ENCODE data around the gene GOT2.
A peak's percentile ranks its signal among the peaks of the same experiment; 100 is the strongest.
"Not testable (repeated sequence)": the region's sequence is repeated elsewhere in the genome, so short reads cannot be mapped to it uniquely, and the experiment has no call there.

Gene GOT2

DNA sequence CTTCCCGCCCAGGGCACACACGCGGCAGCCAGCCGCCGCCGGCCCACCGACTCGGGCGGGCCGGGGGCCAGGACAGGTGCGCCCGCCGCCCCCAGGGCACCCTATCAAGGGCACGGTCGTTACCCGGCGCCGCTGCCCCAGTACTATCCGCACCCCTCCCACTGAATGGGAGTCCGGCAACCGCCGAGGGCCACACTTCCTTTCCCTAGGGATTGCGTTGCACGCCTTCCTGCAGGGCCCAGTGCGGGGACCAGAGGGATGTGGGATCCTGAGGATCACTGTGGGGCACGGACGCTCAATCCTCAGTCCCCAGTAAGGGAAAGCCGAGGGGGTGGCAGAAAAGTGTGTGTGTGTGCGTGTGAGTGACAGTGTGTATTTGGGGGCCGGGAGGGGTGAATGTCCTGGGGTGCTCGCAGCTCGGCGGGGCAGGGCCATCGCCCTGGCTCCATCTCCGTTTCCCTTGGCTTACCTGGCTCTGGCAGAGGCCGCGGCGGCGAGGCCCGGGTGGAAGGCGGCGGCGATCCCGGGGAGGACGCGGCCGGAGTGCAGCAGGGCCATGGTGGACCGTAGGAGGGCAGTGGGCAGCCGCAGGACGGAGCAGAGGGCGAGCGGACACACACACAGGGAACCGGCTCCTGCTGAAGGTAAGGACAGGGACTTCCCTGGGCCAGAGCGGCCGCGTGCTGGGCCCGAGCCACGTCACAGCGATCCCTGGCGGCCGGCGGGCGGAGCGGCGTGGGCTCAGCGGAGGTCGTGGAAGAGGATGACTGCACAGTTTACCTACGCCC lies at the start of gene GOT2:
TSS of gene GOT2 (minus strand) at position 646 of the 788 bp plus-strand sequence. CDS start at position 558, 88 bp downstream.
- DNase-seq = peak; percentile 90

- DNase-seq = not testable (repeated sequence)
These were observed 45.2 kb upstream of the GOT2 start for GRCh38 chr16:58779291-58779690.

DNA sequence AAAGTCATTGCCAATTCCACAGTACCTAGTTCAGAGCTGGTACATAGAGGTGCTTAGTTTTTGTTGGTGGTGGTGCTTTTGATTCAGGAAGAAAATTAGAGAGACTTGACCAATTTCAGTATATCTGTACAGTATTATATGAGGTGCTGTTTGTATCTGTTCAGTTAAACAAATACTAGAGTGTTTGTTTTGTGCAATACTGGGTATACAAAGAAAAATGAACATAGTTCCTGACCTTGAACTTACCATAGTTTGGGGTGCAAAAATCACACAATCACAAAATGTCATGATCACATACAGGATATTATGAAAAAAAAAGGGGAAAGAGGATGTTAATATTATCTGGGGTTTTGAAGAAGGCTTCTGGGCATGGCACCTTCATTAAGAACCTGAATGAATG lies 39.8 kb upstream of the GOT2 start:
- no peak for DNase-seq

DNA sequence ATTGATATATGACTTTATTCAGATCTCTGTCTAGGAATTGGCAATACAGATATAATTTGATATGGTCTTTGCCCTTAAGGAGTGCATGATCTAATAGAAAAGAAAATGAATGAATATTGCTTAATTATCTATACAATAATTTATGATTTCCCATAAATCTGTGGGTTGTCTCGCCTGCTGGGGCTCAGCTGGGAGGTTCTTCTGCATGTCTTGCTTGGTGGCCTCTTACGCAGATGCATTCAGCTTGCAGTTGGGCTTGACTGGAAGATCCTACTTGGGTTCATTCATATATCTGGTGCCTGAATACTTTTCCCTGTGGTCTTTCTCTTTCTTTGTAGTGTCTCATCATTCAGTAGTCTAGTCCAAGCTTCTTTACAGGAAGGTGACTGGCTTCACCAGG lies 34.0 kb upstream of the GOT2 start:
- no peak for DNase-seq

GRCh38 chr16:58767581-58767980 lies 33.5 kb upstream of the GOT2 start:
- no peak for DNase-seq

GRCh38 chr16:58756650-58757332 lies 22.7 kb upstream of the GOT2 start:
- no peak for DNase-seq

DNA sequence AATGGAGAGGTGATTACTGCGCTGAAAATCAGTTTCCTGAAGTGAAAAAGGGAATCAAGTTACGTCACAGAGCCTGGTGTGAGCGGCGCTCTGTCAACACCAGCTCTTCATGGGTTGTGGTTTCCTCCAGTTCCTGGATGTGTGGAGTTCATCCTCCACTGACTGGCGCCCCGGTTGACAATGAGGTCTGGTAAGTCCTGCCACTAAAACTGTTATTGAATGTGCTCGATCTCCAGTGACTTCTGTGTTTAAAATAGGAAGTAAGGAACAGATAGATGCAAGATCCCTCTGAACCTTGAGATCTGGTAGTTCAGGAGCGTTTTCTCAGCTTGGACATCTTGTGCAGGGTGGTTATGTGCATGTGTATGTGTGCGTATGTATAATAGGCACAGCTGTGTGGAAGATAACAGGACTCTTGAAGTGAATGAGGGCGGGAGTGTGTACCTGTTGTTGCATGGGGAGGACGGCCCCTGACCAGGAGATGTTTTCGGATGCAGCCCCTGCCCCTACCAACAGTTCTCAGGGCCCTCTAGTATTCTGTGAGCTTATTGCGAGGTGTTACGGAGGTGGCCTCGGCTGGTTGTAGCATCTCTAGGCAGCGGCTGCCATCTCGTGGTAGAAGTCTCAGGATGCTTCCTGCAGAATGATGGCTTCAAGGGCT lies 22.0 kb upstream of the GOT2 start:
- peak; percentile 72 for DNase-seq

- no peak for DNase-seq
These were observed 19.6 kb upstream of the GOT2 start for GRCh38 chr16:58753711-58754134.

- no peak for DNase-seq
These were observed 10.4 kb upstream of the GOT2 start for GRCh38 chr16:58744497-58744896.

DNA sequence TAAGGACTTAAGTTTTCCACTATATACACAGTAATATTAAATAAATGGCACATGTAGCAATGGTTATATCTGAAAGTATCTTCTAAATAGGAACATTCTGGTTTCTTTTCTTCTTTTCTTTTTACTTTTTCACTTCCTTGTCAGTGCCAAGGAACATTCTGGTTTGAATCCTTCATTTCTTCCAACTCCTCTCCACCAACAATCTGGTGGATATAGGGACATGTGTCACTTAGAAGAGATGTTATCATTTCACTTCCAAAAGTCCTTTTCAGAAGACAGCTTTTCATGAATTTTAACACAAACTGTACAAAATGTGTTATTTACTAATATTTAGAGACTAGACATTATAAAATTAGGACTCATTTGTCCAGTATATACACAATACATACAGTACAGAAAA lies 7.9 kb upstream of the GOT2 start:
- no peak for DNase-seq

DNA sequence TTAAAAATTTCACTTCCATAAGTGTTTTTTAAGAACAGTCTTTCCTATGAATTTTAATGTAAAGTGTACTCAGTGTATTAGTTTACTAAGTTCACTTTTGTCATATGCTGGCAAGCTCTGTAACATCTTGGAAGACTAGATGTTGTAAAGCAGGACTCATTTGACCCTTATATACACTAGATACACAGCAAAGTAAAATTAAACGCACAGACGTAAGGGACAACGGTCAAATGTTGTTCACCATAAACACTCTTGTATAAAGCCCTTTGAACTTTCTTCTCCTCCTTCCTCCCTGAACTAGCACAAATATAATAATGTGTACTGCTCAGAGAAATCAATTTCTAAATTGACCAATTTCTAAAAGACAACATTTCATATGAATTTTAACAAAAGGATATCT lies 7.0 kb upstream of the GOT2 start:
- DNase-seq = no peak

- DNase-seq = no peak
These were observed 4.7 kb upstream of the GOT2 start for GRCh38 chr16:58738672-58739296.

- not testable (repeated sequence) for DNase-seq
These were observed 2.2 kb upstream of the GOT2 start for GRCh38 chr16:58736341-58736740.

DNA sequence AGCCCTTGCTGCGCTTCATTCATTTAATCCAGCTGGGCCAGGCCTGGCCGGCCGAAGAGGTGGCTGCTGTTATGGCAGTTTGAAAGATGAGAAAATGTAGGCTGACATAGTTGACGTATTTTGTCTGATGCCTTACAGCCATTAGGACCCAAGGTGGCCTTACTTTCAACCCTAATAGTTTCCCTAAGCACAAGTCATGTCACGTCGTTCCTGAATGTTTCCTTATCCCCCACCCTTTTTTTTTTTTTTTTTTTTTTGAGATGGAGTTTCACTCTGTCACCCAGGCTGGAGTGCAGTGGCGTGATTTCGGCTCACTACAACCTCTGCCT lies 307 bp upstream of the GOT2 start:
- DNase-seq = no peak

- no peak for DNase-seq
These were observed 857 bp downstream of the GOT2 start for GRCh38 chr16:58733248-58733670.

DNA sequence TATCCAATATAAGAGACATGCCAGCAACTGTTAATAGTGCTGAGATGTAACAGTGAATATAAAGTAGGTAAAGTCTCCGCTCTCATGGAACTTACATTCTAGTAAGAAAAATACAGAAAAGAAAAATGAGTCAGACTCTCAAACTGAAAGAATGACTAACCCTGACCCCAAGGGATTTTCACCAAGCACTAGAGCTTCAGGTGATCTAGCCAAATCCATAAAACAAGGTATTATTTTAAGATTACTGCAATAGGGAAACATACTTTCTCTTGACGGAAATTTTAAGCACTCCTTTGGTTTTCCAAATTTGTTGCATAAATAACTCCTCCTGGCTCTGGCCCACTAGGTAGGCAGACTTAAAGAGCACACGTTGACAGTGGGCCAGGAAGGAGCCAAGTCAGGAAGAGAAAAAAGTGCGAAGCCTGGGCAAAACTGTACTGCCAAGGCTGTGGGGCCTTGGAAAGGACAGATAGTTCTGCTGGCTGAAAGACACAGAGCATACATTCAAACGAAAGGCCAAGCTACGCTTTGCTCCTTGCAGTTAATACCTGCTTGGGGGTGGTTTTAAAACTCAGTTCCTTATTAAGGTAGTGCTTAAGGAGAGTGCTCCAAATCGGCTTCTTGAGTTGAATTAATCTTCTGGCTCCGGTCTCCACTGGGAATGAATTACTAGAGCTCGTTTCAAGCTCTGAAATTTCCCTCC lies 1.4 kb downstream of the GOT2 start:
- DNase-seq = peak; percentile 44

- no peak for DNase-seq
These were observed 3.3 kb downstream of the GOT2 start for GRCh38 chr16:58730724-58731370.

DNA sequence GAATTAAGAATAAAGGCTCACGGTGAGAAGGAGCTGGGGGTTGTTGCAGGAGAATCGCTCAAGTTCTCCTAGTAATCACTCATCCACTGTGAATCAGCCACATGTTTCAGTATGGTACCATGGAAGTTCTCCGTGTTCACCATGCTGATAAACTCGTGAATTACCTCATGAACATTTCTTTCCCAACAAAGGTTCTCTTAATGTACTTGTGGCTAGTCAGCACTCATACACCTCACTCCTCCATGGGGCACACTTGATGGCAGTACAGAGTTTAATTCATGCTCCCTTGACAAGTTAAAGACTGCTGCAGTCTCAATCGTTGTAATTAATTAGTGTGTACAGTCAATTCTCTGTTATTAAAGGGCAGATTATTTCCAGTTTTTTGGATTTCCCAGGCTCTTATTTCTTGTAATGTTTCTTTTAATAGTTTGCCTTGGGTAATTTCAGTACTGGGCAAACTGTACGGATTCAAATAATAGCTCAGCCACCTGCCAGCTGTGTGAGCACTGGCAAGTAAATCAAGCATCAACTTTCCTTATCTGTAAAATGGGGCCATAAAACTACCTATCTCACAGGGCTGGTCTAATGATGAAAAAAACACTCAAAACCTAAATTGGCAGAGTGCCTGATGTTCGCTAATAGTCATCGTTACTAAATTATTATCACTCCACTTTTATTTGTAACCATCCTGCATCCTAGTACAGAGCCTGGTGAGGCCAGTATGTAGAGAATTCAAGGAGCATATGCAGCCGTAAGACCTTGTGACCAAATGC lies 6.1 kb downstream of the GOT2 start:
- no peak for DNase-seq

DNA sequence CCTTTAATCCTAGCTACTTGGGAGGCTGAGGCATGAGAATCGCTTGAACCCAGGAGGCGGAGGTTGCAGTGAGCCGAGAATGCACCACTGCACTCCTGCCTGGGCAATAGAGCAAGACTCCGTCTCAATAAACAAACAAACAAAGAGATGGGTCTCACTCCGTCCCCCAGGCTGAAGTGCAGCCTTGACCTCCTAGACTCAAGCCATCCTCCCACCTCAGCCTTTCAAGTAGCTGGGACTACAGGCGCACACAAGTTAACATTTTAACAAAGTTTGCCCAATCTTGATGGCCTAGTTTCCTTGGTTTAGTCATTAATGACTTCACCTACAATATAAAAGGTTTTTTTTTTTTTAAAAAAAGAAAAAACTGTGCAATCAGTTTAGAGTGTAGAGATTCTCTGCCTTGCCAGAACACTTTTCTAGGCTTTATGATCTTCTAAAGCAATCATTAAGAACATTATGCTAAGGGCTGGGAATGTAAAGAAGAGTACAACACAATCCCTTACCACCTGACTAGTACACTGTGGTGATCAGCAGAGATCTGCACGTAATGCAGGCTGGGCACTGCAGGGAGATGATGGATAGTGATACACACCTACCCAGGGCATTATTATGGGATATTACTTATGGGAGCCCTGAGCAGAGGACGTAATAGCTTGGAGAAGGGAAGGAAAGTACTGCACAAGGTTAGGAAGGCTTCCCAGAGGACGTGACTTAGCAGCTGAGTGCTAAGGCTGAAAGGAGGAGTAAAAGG lies 6.9 kb downstream of the GOT2 start:
- DNase-seq = no peak

- no peak for DNase-seq
These were observed 11.0 kb downstream of the GOT2 start for GRCh38 chr16:58723109-58723508.

DNA sequence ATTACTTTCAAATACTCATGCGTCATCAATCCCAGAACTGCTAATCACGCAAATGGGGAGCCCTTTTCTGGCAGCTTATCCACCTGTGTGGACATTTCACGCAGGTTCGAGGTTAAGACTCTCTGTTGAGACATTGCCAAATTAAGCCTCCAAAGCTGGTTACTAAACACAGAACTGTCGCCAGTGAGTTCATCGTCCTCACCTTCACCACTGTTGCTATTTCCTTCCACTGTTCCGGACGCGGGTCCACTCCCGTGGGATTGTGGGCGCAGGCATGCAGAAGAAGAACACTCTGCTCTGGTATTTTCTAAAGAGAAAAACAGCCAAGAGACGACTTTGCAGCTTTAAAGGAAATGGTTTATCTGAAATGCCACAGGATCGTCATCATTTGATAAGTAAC lies 16.1 kb downstream of the GOT2 start:
- no peak for DNase-seq
